ENCODE data around the gene KRT12.
"Not testable (repeated sequence)": the region's sequence is repeated elsewhere in the genome, so short reads cannot be mapped to it uniquely, and the experiment has no call there.

- not testable (repeated sequence) for TF ChIP-seq CTCF, POLR2A (IDR thresholded peaks at IDR 0.05)
Observed at GRCh38 chr17:40858667-40859066, 8.4 kb downstream of the KRT12 start.

Measured in right lobe of liver (tissue), 4 donors.